Stimulated activated CD8-positive, alpha-beta memory T cell treated with anti-CD3 and anti-CD28 coated beads, Interleukin-15, amount 100 ng/mL, for 24 hours (primary cell): ENCODE results near the gene CENPF.
"Not testable (repeated sequence)": the region's sequence is repeated elsewhere in the genome, so short reads cannot be mapped to it uniquely, and the experiment has no call there.

Experiments
- DNase-seq: peaks from one replicate; pipeline ENCODE4 v3.0.0-alpha.2; 2020; ENCODE audit warnings: low read depth

CENPF gene

DNA sequence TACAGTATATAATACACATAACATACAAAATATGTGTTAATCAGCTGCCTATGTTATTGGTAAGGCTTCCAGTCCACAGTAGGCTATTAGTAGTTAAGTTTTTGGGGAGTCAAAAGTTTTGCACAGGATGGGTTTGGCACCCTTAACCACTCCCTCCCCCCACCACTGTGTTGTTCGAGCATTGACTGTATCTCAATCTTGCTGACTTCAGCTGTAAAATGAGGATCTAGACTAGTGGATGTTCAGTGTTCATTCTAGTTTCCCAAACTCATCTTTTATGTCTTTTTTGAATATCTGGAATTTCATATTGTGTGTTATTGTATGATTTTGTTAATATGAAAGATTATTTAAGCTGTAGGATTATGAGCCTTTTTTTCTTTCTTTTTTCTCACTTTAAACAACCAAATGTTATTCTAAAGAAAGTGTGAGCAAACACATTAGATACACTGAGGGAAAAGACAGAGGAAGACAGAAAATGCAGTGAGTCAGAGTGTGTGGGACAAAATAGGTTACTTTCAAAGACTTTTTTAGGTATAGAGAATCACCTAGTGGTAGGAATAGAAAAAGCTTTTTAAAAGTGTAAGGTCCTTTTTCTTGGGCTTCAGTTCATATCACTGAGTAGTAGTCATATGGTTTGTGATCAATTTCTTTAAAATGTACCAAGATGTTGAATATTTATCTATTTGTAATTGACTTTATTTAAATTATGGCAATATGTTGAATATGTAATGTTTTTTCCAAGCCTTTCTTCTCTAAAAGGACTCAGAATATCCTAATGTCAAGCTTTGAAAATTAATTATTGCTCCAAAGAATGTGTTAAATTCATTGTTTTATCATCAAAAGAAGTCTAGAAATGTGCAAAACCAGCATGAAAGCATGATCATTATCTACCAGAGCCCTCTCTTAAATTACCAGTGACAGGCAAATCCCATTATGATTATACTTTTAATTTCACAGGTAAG lies 17.9 kb upstream of the CENPF start:
- DNase-seq: no peak

DNA sequence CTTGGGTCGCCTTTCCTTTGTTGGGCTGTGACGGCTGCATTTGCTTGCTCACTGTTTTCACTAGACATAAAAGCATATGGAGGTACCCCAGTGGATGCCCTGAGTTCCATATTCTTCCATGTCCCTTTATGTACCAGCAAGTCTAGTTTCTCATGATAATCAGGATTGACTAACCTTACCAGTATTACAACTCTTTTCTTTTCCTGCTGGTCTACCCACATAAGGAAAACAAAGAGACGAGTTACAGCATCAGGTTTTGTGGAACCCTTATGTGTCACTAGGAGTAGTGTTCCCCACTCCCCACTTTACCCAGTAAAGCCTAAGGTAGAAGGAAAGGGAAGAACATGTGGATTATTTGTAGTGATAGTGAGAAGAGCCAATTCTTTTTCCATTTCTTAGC lies 16.4 kb upstream of the CENPF start:
- DNase-seq: no peak

- DNase-seq: no peak
These were observed 15.8 kb upstream of the CENPF start for GRCh38 chr1:214587165-214587564.

GRCh38 chr1:214588963-214589597 lies 13.9 kb upstream of the CENPF start:
- DNase-seq: no peak

DNA sequence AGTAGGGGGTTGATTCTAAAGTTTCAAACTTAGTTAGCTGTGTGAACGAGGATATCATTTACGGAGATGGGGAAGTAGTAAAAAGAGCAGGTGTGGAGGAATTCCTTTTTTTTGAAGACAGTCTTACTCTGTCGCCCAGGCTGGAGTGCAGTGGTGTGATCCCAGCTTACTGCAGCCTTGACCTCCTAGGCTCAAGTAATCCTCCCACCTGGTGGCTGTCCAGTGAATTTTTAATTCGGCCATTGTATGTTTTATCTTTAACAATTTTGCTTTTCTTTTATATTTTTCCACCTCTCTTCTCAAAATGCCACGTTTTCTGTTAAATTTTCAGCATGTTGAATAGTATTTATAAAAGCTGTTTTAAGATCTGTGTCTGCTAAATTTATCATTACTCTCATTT lies 12.3 kb upstream of the CENPF start:
- DNase-seq: no peak

- DNase-seq: not testable (repeated sequence)
These were observed 11.1 kb upstream of the CENPF start for GRCh38 chr1:214591918-214592317.

GRCh38 chr1:214593158-214593557 lies 9.8 kb upstream of the CENPF start:
- no peak for DNase-seq

DNA sequence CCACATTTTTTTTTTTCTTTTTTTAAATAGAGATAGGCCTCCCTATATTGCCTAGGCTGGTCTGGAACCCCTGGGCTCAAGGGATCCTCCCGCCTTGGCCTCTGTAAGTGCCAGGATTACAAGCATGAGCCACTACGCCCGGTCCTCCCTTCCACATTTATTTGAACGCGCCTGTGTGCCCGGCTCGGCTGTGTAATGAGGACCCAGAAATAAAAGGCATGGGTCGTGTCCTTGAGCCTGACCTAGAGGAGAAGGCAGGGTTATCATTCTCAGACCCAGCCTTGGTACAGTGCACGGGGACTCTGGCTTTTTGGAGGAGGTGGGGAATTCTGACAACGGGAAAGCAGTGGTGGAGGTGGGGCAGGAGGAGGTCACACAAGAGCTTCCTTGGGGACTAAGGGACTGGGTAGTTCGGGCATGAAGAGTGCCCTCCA lies 841 bp downstream of the CENPF start:
- DNase-seq: no peak

GRCh38 chr1:214604523-214604922 lies 1.5 kb downstream of the CENPF start:
- DNase-seq: no peak

GRCh38 chr1:214605484-214605883 lies 2.5 kb downstream of the CENPF start:
- DNase-seq: not testable (repeated sequence)

- DNase-seq: not testable (repeated sequence)
These were observed 3.2 kb downstream of the CENPF start for GRCh38 chr1:214605933-214606925.

GRCh38 chr1:214607492-214608215 lies 4.7 kb downstream of the CENPF start:
- not testable (repeated sequence) for DNase-seq

DNA sequence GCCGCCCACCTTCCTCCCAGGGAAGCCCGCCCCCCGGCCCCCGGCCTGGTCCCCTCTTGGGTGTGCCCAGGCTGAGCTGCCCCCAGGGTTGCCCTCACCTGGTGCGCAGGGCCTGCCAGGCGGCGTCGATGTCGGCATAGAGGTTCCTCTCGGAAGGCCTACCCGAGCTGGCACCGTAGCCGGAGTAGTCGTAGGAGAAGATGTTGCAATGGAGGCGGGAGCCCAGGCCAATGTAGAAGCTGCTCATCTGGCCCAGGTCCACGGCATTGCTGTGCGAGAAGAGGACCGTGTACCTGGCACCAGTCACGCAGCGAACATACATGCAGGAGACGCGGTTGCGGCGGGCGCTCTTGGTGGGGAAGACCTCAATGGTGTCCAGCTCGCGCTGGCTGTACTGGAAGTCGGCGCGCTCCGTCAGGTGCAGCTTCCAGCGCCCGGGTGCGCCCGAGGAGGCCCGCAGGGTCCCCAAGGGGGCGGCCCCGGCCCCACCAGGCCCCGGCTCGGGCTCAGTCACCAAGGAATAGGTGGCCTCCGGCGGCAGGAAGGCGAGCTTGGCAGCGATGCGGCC lies 5.3 kb downstream of the CENPF start:
- not testable (repeated sequence) for DNase-seq

GRCh38 chr1:214608817-214609216 lies 5.8 kb downstream of the CENPF start:
- not testable (repeated sequence) for DNase-seq

GRCh38 chr1:214609692-214610091 lies 6.7 kb downstream of the CENPF start:
- no peak for DNase-seq

DNA sequence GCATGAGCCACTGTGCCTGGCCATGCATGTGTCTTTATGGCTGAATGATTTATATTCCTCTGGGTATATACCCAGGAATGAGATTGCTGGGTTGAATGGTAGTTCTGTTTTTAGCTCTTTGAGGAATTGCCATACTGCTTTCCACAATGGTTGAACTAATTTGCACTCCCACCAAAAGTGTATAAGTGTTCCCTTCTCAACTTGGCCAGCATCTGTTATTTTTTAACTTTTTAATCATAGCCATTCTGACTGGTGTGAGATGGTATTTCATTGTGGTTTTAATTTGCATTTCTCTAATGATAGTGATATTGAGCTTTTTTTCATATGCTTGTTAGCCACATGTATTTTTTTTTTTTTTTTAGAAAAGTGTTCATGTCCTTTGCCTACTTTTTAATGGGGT lies 7.1 kb downstream of the CENPF start:
- DNase-seq: not testable (repeated sequence)

GRCh38 chr1:214615109-214615508 lies 12.1 kb downstream of the CENPF start:
- no peak for DNase-seq

DNA sequence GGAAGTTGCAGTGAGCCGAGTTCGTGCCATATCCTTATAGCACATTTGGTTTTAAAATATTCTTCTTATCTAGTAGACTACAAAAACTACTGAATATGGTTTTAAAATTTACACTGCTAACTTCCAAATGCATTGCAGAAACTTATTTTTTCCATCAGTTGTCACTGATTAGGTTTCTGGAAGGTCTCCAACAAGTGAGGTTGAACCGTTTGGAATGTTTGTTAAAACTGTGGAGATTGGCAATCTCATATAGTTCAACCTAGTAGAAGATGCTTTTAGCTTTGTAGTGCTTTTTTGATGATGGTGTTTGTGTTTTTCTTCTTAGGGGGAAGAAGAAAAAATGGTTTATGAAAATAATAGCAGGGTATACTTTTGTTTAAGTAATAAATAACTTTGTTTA lies 12.9 kb downstream of the CENPF start:
- no peak for DNase-seq

GRCh38 chr1:214617246-214617645 lies 14.3 kb downstream of the CENPF start:
- no peak for DNase-seq

DNA sequence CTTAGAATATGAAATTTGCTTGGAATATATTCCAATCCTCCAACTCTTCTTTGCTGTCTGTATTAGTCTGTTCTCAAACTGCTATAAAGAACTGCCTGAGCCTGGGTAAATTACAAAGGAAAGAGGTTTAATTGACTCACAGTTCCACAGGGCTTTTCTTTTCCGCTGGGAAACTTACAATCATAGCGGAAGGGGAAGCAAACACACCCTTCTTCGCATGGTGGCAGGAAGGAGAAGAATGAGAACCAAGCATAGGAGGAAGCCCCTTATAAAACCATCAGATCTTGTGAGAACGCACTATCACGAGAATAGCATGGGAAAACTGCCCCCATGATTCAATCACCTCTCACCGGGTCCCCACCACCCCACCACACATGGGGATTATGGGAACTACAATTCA lies 14.8 kb downstream of the CENPF start:
- DNase-seq: no peak

DNA sequence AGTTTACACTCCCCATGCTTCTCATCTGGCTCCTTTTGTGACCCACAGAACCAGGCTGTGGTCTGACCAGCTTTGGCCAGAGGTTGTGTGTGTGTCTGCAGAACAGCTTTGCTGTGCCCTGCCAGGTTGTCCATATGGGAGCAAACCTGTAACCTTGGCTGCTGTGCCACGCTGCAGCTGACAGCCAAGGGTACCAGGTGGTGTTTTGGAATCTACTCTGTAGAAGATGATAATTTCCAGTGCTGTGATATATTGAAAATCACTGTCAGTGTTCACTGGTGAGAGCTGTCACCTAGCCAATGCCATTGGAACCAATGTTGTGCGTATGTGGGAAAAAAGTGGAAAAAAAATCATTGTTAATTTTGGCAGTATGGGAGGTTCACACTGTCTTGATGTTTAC lies 18.2 kb downstream of the CENPF start:
- DNase-seq: no peak
